Stomach smooth muscle (tissue), 2 donors: ENCODE measurements around the gene TSEN54.

Experiments
- H3K27ac ChIP-seq: one replicate; pipeline ENCODE4 v1.7.0; 2013; ENCODE audit warnings: mild to moderate bottlenecking, low read length, inconsistent platforms
- H3K27me3 ChIP-seq, 2 donors: one replicate each; pipeline ENCODE4 v1.7.0; 2013; ENCODE audit warnings: low read length in 2 of 2; ENCODE audit not compliant: insufficient read depth in 2 of 2, control insufficient read depth in 1 of 2
- H3K36me3 ChIP-seq, 2 donors: one replicate each; pipeline ENCODE4 v1.7.0; 2013; ENCODE audit warnings: low read length in 2 of 2; ENCODE audit not compliant: control insufficient read depth in 2 of 2, insufficient read depth in 2 of 2
- H3K4me1 ChIP-seq: one replicate; pipeline ENCODE4 v1.7.0; 2013; ENCODE audit warnings: low read length; ENCODE audit not compliant: control insufficient read depth, insufficient read depth
- H3K4me3 ChIP-seq, 2 donors: one replicate each; pipeline ENCODE4 v1.7.0; 2013; ENCODE audit warnings: low read length in 2 of 2
- H3K9ac ChIP-seq, 2 donors: one replicate each; pipeline ENCODE4 v1.7.0; 2013; ENCODE audit warnings: low read length in 2 of 2, mild to moderate bottlenecking in 1 of 2
- H3K9me3 ChIP-seq, 2 donors: one replicate each; pipeline ENCODE4 v1.7.0; 2013; ENCODE audit warnings: low read length in 2 of 2; ENCODE audit not compliant: control insufficient read depth in 2 of 2
- donor health status: healthy.
- donor health status: Pancreatic carcinoma.

The TSEN54 gene

GRCh38 chr17:75530837-75531720, 14.8 kb downstream of the TSEN54 start:
- H3K4me1 ChIP-seq: peaks cover 6% of the 10 kb centered on the region
- no peaks in the 10 kb centered on the region for H3K36me3 ChIP-seq
- no peak overlapping the region for H3K27ac ChIP-seq
- no peak overlapping the region for H3K9ac ChIP-seq
- H3K27me3 ChIP-seq: peaks cover 2 to 5% of the 10 kb centered on the region in 2 donors
- no peak overlapping the region for H3K4me3 ChIP-seq
- no peaks in the 10 kb centered on the region for H3K9me3 ChIP-seq

- Histone ChIP-seq H3K9me3 (no peaks in the 10 kb centered on the region), H3K36me3 (no peaks in the 10 kb centered on the region), H3K27ac (no peak overlapping the region), H3K4me3 (no peak overlapping the region), H3K27me3 (peaks cover 0 to under 1% of the 10 kb centered on the region in 2 donors), H3K4me1 (peaks cover under 1% of the 10 kb centered on the region), H3K9ac (no peak overlapping the region)
Observed at GRCh38 chr17:75531721-75532072, 15.4 kb downstream of the TSEN54 start.

GRCh38 chr17:75535119-75535537, 18.8 kb downstream of the TSEN54 start:
- no peaks in the 10 kb centered on the region for H3K9me3 ChIP-seq
- no peak overlapping the region for H3K4me3 ChIP-seq
- H3K9ac ChIP-seq: no peak overlapping the region
- no peaks in the 10 kb centered on the region for H3K36me3 ChIP-seq
- H3K4me1 ChIP-seq: no peaks in the 10 kb centered on the region
- no peaks in the 10 kb centered on the region for H3K27me3 ChIP-seq
- no peak overlapping the region for H3K27ac ChIP-seq

- no peak overlapping the region for H3K27ac ChIP-seq
- H3K4me3 ChIP-seq: no peak overlapping the region
- H3K4me1 ChIP-seq: no peaks in the 10 kb centered on the region
- no peak overlapping the region for H3K9ac ChIP-seq
- no peaks in the 10 kb centered on the region for H3K36me3 ChIP-seq
- H3K9me3 ChIP-seq: no peaks in the 10 kb centered on the region
- no peaks in the 10 kb centered on the region for H3K27me3 ChIP-seq
Observed at GRCh38 chr17:75535871-75536270, 19.5 kb downstream of the TSEN54 start.

- Histone ChIP-seq H3K4me3 (no peak overlapping the region), H3K27ac (no peak overlapping the region), H3K36me3 (no peaks in the 10 kb centered on the region), H3K9me3 (no peaks in the 10 kb centered on the region), H3K9ac (no peak overlapping the region), H3K4me1 (no peaks in the 10 kb centered on the region), H3K27me3 (no peaks in the 10 kb centered on the region)
Observed at GRCh38 chr17:75536366-75536765, 20.0 kb downstream of the TSEN54 start.

GRCh38 chr17:75539967-75540729, 23.8 kb downstream of the TSEN54 start:
- no peak overlapping the region for H3K27ac ChIP-seq
- H3K4me1 ChIP-seq: no peaks in the 10 kb centered on the region
- no peaks in the 10 kb centered on the region for H3K36me3 ChIP-seq
- no peak overlapping the region for H3K4me3 ChIP-seq
- no peak overlapping the region for H3K9ac ChIP-seq
- H3K27me3 ChIP-seq: no peaks in the 10 kb centered on the region
- H3K9me3 ChIP-seq: no peaks in the 10 kb centered on the region

GRCh38 chr17:75540923-75541503, 24.7 kb downstream of the TSEN54 start:
- Histone ChIP-seq H3K27me3 (no peaks in the 10 kb centered on the region), H3K9ac (no peak overlapping the region), H3K27ac (no peak overlapping the region), H3K4me3 (no peak overlapping the region), H3K36me3 (no peaks in the 10 kb centered on the region), H3K4me1 (no peaks in the 10 kb centered on the region), H3K9me3 (no peaks in the 10 kb centered on the region)

GRCh38 chr17:75542229-75542628, 25.9 kb downstream of the TSEN54 start:
- no peak overlapping the region for H3K4me3 ChIP-seq
- no peaks in the 10 kb centered on the region for H3K9me3 ChIP-seq
- no peaks in the 10 kb centered on the region for H3K36me3 ChIP-seq
- H3K27me3 ChIP-seq: no peaks in the 10 kb centered on the region
- no peak overlapping the region for H3K9ac ChIP-seq
- H3K27ac ChIP-seq: no peak overlapping the region
- no peaks in the 10 kb centered on the region for H3K4me1 ChIP-seq

GRCh38 chr17:75542728-75543336, 26.5 kb downstream of the TSEN54 start:
- Histone ChIP-seq H3K9ac (no peak overlapping the region), H3K27ac (no peak overlapping the region), H3K9me3 (no peaks in the 10 kb centered on the region), H3K4me3 (no peak overlapping the region), H3K27me3 (no peaks in the 10 kb centered on the region), H3K4me1 (no peaks in the 10 kb centered on the region), H3K36me3 (no peaks in the 10 kb centered on the region)

GRCh38 chr17:75544250-75544649, 27.9 kb downstream of the TSEN54 start:
- H3K4me1 ChIP-seq: no peaks in the 10 kb centered on the region
- no peaks in the 10 kb centered on the region for H3K27me3 ChIP-seq
- no peak overlapping the region for H3K27ac ChIP-seq
- H3K4me3 ChIP-seq: no peak overlapping the region
- no peaks in the 10 kb centered on the region for H3K9me3 ChIP-seq
- H3K9ac ChIP-seq: no peak overlapping the region
- no peaks in the 10 kb centered on the region for H3K36me3 ChIP-seq
